BLaER1 (cell line): Measurements from ENCODE around the gene NDUFS6.

Experiments
- H3K27ac ChIP-seq: shearing (Covaris generic); formaldehyde crosslinking; 2 replicates; pipeline ENCODE4 v1.8.1; 2022
- H3K27me3 ChIP-seq: shearing (Covaris generic); formaldehyde crosslinking; 2 replicates; pipeline ENCODE4 v1.8.1; 2022
- H3K36me3 ChIP-seq: shearing (Covaris generic); formaldehyde crosslinking; 2 replicates; pipeline ENCODE4 v1.8.1; 2022
- H3K4me1 ChIP-seq: shearing (Covaris generic); formaldehyde crosslinking; 2 replicates; pipeline ENCODE4 v1.8.1; 2022
- H3K4me2 ChIP-seq: shearing (Covaris generic); formaldehyde crosslinking; 2 replicates; pipeline ENCODE4 v1.8.1; 2022
- H3K4me3 ChIP-seq: shearing (Covaris generic); formaldehyde crosslinking; 2 replicates; pipeline ENCODE4 v1.8.1; 2022
- H3K9ac ChIP-seq: shearing (Covaris generic); formaldehyde crosslinking; 2 replicates; pipeline ENCODE4 v1.8.1; 2022
- H3K9me3 ChIP-seq: shearing (Covaris generic); formaldehyde crosslinking; 2 replicates; pipeline ENCODE4 v1.8.1; 2022
- H4K20me1 ChIP-seq: shearing (Covaris generic); formaldehyde crosslinking; 2 replicates; pipeline ENCODE4 v1.8.1; 2022
- Cebpa-rat ChIP-seq: shearing (Covaris generic); IDR thresholded peaks from 2 replicates; pipeline ENCODE4 v1.8.1; 2022

NDUFS6 gene

GRCh38 chr5:1823381-1824034 lies 22.3 kb downstream of the NDUFS6 start:
- no peaks in the 10 kb centered on the region for H3K27me3 ChIP-seq
- H3K27ac ChIP-seq: no peak overlapping the region
- peaks cover 81% of the 10 kb centered on the region for H3K36me3 ChIP-seq
- peaks cover 19% of the 10 kb centered on the region; the same call in 1 of the 2 replicates for H4K20me1 ChIP-seq
- H3K4me3 ChIP-seq: no peak overlapping the region
- TF ChIP-seq Cebpa-rat: no peak
- H3K4me1 ChIP-seq: peaks cover 7% of the 10 kb centered on the region; the same call in 1 of the 2 replicates
- peaks cover 4% of the 10 kb centered on the region; the same call in 1 of the 2 replicates for H3K9me3 ChIP-seq
- H3K9ac ChIP-seq: no peak overlapping the region
- no peak overlapping the region for H3K4me2 ChIP-seq

- Histone ChIP-seq H3K27me3 (no peaks in the 10 kb centered on the region), H3K27ac (no peak overlapping the region), H3K4me3 (no peak overlapping the region), H3K9me3 (no peaks in the 10 kb centered on the region), H3K9ac (no peak overlapping the region), H3K36me3 (peaks cover 74% of the 10 kb centered on the region), H3K4me2 (no peak overlapping the region), H3K4me1 (peaks cover 7% of the 10 kb centered on the region; the same call in 1 of the 2 replicates), H4K20me1 (peaks cover 19% of the 10 kb centered on the region; the same call in 1 of the 2 replicates)
- no peak for TF ChIP-seq Cebpa-rat
These were observed 23.1 kb downstream of the NDUFS6 start for GRCh38 chr5:1824109-1824821.

- TF ChIP-seq Cebpa-rat: no peak
- Histone ChIP-seq H3K27ac (no peak overlapping the region), H3K9ac (no peak overlapping the region), H4K20me1 (peaks cover 19% of the 10 kb centered on the region; the same call in 1 of the 2 replicates), H3K36me3 (peaks cover 65% of the 10 kb centered on the region), H3K4me2 (no peak overlapping the region), H3K4me3 (no peak overlapping the region), H3K27me3 (no peaks in the 10 kb centered on the region), H3K9me3 (no peaks in the 10 kb centered on the region), H3K4me1 (0 out of 2 replicates have a peak, but pooled peaks cover 7% of the 10 kb centered on the region)
These were observed 24.0 kb downstream of the NDUFS6 start for GRCh38 chr5:1824903-1825841.

- peaks cover 8% of the 10 kb centered on the region; the same call in 1 of the 2 replicates for H4K20me1 ChIP-seq
- no peak overlapping the region for H3K4me3 ChIP-seq
- H3K27me3 ChIP-seq: no peaks in the 10 kb centered on the region
- H3K4me1 ChIP-seq: peaks cover 14% of the 10 kb centered on the region
- no peak overlapping the region for H3K27ac ChIP-seq
- H3K36me3 ChIP-seq: peaks cover 52% of the 10 kb centered on the region
- H3K4me2 ChIP-seq: no peak overlapping the region
- H3K9ac ChIP-seq: no peak overlapping the region
- no peaks in the 10 kb centered on the region for H3K9me3 ChIP-seq
- TF ChIP-seq Cebpa-rat: no peak
These were observed 25.2 kb downstream of the NDUFS6 start for GRCh38 chr5:1826235-1826980.

- no peaks in the 10 kb centered on the region for H3K27me3 ChIP-seq
- H4K20me1 ChIP-seq: no peaks in the 10 kb centered on the region
- H3K27ac ChIP-seq: no peak overlapping the region
- H3K36me3 ChIP-seq: peaks cover 44% of the 10 kb centered on the region
- no peak overlapping the region for H3K9ac ChIP-seq
- H3K4me1 ChIP-seq: peaks cover 23% of the 10 kb centered on the region
- H3K9me3 ChIP-seq: no peaks in the 10 kb centered on the region
- no peak overlapping the region for H3K4me3 ChIP-seq
- TF ChIP-seq Cebpa-rat: no peak
- 0 out of 2 replicates have a peak overlapping the region, but pooled peaks have one; percentile 11 for H3K4me2 ChIP-seq
These were observed 26.0 kb downstream of the NDUFS6 start for GRCh38 chr5:1827025-1827885.

- H3K4me1 ChIP-seq: peaks cover 29% of the 10 kb centered on the region
- H3K9me3 ChIP-seq: no peaks in the 10 kb centered on the region
- H3K9ac ChIP-seq: no peak overlapping the region
- no peak for TF ChIP-seq Cebpa-rat
- no peaks in the 10 kb centered on the region for H4K20me1 ChIP-seq
- no peak overlapping the region for H3K4me3 ChIP-seq
- H3K36me3 ChIP-seq: peaks cover 38% of the 10 kb centered on the region
- H3K27ac ChIP-seq: no peak overlapping the region
- H3K27me3 ChIP-seq: no peaks in the 10 kb centered on the region
- 0 out of 2 replicates have a peak overlapping the region, but pooled peaks have one; percentile 11 for H3K4me2 ChIP-seq
These were observed 26.7 kb downstream of the NDUFS6 start for GRCh38 chr5:1827886-1828397.

GRCh38 chr5:1830571-1831228 lies 29.5 kb downstream of the NDUFS6 start:
- Histone ChIP-seq H3K9me3 (no peaks in the 10 kb centered on the region), H4K20me1 (no peaks in the 10 kb centered on the region), H3K27ac (no peak overlapping the region), H3K4me1 (peaks cover 29% of the 10 kb centered on the region), H3K4me2 (no peak overlapping the region), H3K9ac (no peak overlapping the region), H3K36me3 (peaks cover 11% of the 10 kb centered on the region), H3K4me3 (no peak overlapping the region), H3K27me3 (no peaks in the 10 kb centered on the region; the same call in 1 of the 2 replicates)
- no peak for TF ChIP-seq Cebpa-rat

- Histone ChIP-seq H3K27me3 (peaks cover 3% of the 10 kb centered on the region), H3K9ac (no peak overlapping the region)
- no peak for TF ChIP-seq Cebpa-rat
These were observed 30.1 kb downstream of the NDUFS6 start for GRCh38 chr5:1831257-1831656.

More at GRCh38 chr5:1831257-1831656, 30.1 kb downstream of the NDUFS6 start:
- Histone ChIP-seq H3K4me1 (peaks cover 31% of the 10 kb centered on the region), H3K9me3 (no peaks in the 10 kb centered on the region), H4K20me1 (no peaks in the 10 kb centered on the region), H3K27ac (no peak overlapping the region), H3K4me3 (no peak overlapping the region), H3K36me3 (peaks cover 5% of the 10 kb centered on the region), H3K4me2 (peak overlapping the region; percentile 67)
